ENCODE results near the gene TRPC5OS. TPM values are rescaled to one million over a fixed set of nuclear protein-coding genes. Genes with fewer than 3 reads are reported as not detected.

The TRPC5OS gene
- total and polyA plus RNA-seq, 4 donors: 0.02 TPM; not detected in 3

DNA sequence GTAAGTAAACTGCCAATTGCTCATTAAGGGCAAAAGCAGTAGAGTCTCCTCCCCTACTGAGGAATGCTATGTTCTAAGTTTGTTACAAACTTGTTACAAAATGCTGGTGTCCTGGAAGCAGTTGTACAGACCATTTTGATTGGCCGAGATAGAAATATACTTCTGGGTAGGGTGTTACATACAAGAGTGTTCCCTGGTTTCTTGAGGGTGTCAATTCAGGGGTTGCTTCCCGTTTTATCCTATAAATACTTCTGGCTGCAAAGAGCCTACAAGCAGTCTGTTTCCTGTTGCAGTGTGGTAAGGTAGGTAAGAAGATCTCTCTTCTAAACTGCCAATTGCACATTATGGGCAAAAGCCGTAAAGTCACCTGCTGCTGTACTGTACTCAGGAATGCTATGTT, 5.7 kb downstream of the TRPC5OS start:
- Histone ChIP-seq H3K9ac (ENCODE audit: low read depth in 1 of 2, low read length in 2 of 2) (no peak overlapping the region), H3K36me3 (ENCODE audit: control insufficient read depth in 4 of 4, insufficient read depth in 3 of 4, low read depth in 1 of 4, low read length in 3 of 4) (no peaks in the 10 kb centered on the region), H3K4me3 (ENCODE audit: low read depth in 1 of 3, low read length in 3 of 3) (no peak overlapping the region), H3K9me3 (ENCODE audit: control insufficient read depth in 4 of 4, low read length in 3 of 4) (no peaks in the 10 kb centered on the region), H3K27me3 (ENCODE audit: control insufficient read depth in 4 of 4, insufficient read depth in 4 of 4, low read length in 3 of 4) (no peaks in the 10 kb centered on the region), H3K4me1 (ENCODE audit: control insufficient read depth in 4 of 4, insufficient read depth in 4 of 4, low read length in 3 of 4) (no peaks in the 10 kb centered on the region), H3K27ac (ENCODE audit: low read depth in 1 of 2, low read length in 2 of 2) (no peak overlapping the region)
- 90% methylated on average over 3 of the region's 3 CpGs for WGBS
- DNase-seq (ENCODE audit: low spot score): no peak
- TF ChIP-seq, protein P1, sequence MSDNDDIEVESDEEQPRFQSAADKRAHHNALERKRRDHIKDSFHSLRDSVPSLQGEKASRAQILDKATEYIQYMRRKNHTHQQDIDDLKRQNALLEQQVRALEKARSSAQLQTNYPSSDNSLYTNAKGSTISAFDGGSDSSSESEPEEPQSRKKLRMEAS (IDR thresholded peaks at IDR 0.05): no peak
- no peak for TF ChIP-seq GABPA (IDR thresholded peaks at IDR 0.05 in 1 of 2, conservative IDR thresholded peaks at IDR 0.05 in 1 of 2)
- no peak for TF ChIP-seq HNF4A (conservative IDR thresholded peaks at IDR 0.05)
- TF ChIP-seq YY1 (IDR thresholded peaks at IDR 0.05): no peak
- TF ChIP-seq, protein P2, sequence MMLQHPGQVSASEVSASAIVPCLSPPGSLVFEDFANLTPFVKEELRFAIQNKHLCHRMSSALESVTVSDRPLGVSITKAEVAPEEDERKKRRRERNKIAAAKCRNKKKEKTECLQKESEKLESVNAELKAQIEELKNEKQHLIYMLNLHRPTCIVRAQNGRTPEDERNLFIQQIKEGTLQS (IDR thresholded peaks at IDR 0.05): no peak
- no peak for TF ChIP-seq JUND (IDR thresholded peaks at IDR 0.05)
- TF ChIP-seq, protein P3, sequence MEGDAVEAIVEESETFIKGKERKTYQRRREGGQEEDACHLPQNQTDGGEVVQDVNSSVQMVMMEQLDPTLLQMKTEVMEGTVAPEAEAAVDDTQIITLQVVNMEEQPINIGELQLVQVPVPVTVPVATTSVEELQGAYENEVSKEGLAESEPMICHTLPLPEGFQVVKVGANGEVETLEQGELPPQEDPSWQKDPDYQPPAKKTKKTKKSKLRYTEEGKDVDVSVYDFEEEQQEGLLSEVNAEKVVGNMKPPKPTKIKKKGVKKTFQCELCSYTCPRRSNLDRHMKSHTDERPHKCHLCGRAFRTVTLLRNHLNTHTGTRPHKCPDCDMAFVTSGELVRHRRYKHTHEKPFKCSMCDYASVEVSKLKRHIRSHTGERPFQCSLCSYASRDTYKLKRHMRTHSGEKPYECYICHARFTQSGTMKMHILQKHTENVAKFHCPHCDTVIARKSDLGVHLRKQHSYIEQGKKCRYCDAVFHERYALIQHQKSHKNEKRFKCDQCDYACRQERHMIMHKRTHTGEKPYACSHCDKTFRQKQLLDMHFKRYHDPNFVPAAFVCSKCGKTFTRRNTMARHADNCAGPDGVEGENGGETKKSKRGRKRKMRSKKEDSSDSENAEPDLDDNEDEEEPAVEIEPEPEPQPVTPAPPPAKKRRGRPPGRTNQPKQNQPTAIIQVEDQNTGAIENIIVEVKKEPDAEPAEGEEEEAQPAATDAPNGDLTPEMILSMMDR (IDR thresholded peaks at IDR 0.05; ENCODE audit: low read depth, low read length, missing input control): no peak
- TF ChIP-seq, protein P4, sequence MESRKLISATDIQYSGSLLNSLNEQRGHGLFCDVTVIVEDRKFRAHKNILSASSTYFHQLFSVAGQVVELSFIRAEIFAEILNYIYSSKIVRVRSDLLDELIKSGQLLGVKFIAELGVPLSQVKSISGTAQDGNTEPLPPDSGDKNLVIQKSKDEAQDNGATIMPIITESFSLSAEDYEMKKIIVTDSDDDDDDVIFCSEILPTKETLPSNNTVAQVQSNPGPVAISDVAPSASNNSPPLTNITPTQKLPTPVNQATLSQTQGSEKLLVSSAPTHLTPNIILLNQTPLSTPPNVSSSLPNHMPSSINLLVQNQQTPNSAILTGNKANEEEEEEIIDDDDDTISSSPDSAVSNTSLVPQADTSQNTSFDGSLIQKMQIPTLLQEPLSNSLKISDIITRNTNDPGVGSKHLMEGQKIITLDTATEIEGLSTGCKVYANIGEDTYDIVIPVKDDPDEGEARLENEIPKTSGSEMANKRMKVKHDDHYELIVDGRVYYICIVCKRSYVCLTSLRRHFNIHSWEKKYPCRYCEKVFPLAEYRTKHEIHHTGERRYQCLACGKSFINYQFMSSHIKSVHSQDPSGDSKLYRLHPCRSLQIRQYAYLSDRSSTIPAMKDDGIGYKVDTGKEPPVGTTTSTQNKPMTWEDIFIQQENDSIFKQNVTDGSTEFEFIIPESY (IDR thresholded peaks at IDR 0.05): no peak
- no peak for TF ChIP-seq FOXA1 (IDR thresholded peaks at IDR 0.05)
- no peak for TF ChIP-seq TAF1 (conservative IDR thresholded peaks at IDR 0.05)
- TF ChIP-seq EGR1 (IDR thresholded peaks at IDR 0.05; ENCODE audit: low read depth in 2 of 2): no peak
- TF ChIP-seq HNF4G (IDR thresholded peaks at IDR 0.05): no peak
- TF ChIP-seq NR2F2 (IDR thresholded peaks at IDR 0.05): no peak
- no peak for TF ChIP-seq RAD21 (IDR thresholded peaks at IDR 0.05)
- TF ChIP-seq FOXA2 (IDR thresholded peaks at IDR 0.05): no peak
- TF ChIP-seq SP1 (IDR thresholded peaks at IDR 0.05): no peak
- TF ChIP-seq, protein P5, sequence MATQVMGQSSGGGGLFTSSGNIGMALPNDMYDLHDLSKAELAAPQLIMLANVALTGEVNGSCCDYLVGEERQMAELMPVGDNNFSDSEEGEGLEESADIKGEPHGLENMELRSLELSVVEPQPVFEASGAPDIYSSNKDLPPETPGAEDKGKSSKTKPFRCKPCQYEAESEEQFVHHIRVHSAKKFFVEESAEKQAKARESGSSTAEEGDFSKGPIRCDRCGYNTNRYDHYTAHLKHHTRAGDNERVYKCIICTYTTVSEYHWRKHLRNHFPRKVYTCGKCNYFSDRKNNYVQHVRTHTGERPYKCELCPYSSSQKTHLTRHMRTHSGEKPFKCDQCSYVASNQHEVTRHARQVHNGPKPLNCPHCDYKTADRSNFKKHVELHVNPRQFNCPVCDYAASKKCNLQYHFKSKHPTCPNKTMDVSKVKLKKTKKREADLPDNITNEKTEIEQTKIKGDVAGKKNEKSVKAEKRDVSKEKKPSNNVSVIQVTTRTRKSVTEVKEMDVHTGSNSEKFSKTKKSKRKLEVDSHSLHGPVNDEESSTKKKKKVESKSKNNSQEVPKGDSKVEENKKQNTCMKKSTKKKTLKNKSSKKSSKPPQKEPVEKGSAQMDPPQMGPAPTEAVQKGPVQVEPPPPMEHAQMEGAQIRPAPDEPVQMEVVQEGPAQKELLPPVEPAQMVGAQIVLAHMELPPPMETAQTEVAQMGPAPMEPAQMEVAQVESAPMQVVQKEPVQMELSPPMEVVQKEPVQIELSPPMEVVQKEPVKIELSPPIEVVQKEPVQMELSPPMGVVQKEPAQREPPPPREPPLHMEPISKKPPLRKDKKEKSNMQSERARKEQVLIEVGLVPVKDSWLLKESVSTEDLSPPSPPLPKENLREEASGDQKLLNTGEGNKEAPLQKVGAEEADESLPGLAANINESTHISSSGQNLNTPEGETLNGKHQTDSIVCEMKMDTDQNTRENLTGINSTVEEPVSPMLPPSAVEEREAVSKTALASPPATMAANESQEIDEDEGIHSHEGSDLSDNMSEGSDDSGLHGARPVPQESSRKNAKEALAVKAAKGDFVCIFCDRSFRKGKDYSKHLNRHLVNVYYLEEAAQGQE (IDR thresholded peaks at IDR 0.05): no peak

DNA sequence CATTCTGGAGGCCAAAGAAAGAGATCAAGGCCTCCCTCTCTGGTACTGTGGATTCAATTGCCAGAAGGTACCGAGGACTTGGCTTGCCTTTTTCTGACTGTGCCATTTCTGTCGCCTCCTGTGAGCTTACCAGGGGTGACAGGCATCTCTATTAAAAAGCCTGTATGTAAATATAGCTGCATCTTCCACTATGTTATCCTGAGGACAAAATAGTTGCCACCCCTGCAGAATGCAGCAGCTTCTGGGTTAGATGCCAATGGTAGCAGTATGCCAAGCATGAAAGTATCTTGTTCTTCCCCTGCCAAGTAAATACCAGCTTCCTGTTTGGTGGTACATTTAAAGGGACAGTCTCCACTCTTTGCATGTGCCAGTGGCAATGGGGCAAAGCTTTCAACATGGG, 10.7 kb downstream of the TRPC5OS start:
- no peaks in the 10 kb centered on the region for H3K36me3 ChIP-seq (ENCODE audit: control insufficient read depth in 4 of 4, insufficient read depth in 3 of 4, low read depth in 1 of 4, low read length in 3 of 4)
- no peak for TF ChIP-seq GABPA (IDR thresholded peaks at IDR 0.05 in 1 of 2, conservative IDR thresholded peaks at IDR 0.05 in 1 of 2)
- TF ChIP-seq, protein P1 (IDR thresholded peaks at IDR 0.05): no peak
- WGBS: 89% methylated on average over 2 of the region's 2 CpGs
- H3K4me1 ChIP-seq (ENCODE audit: control insufficient read depth in 4 of 4, insufficient read depth in 4 of 4, low read length in 3 of 4): no peaks in the 10 kb centered on the region
- H3K27ac ChIP-seq (ENCODE audit: low read depth in 1 of 2, low read length in 2 of 2): no peak overlapping the region
- DNase-seq (ENCODE audit: low spot score): no peak
- no peaks in the 10 kb centered on the region for H3K9me3 ChIP-seq (ENCODE audit: control insufficient read depth in 4 of 4, low read length in 3 of 4)
- no peak overlapping the region for H3K4me3 ChIP-seq (ENCODE audit: low read depth in 1 of 3, low read length in 3 of 3)
- no peaks in the 10 kb centered on the region for H3K27me3 ChIP-seq (ENCODE audit: control insufficient read depth in 4 of 4, insufficient read depth in 4 of 4, low read length in 3 of 4)
- H3K9ac ChIP-seq (ENCODE audit: low read depth in 1 of 2, low read length in 2 of 2): no peak overlapping the region

Measured in liver (tissue), 9 donors.